Astrocyte (in vitro differentiated cells and primary cell): ENCODE data around the gene XDH.

Experiments used
- CTCF ChIP-seq: IDR thresholded peaks from 2 replicates; pipeline ENCODE4 v1.5.1; 2011; ENCODE audit warnings: low read depth, mild to moderate bottlenecking, inconsistent platforms, low read length, moderate library complexity; ENCODE audit not compliant: insufficient read depth
- EZH2 ChIP-seq: IDR thresholded peaks from 2 replicates; pipeline ENCODE4 v1.6.1; 2012; ENCODE audit warnings: mild to moderate bottlenecking, low read length, inconsistent platforms; ENCODE audit not compliant: insufficient read depth

GRCh38 chr2:31420936-31421335 lies 6.4 kb upstream of the XDH start:
- TF ChIP-seq CTCF: no peak
- no peak for TF ChIP-seq EZH2
